Choroid plexus epithelial cell (primary cell): ENCODE results near the gene EXOC3L4.

Source experiments
- DNase-seq: peaks from one replicate; pipeline ENCODE4 v3.0.0-alpha.2; 2010; ENCODE audit warnings: low read depth
- H3K4me3 ChIP-seq: 2 replicates; pipeline ENCODE4 v1.5.1; 2011; ENCODE audit warnings: low read depth, mild to moderate bottlenecking, control low read depth, low read length, moderate library complexity
- TF ChIP-seq, protein P1 (sequence below): conservative IDR thresholded peaks from 2 replicates; pipeline ENCODE4 v1.5.1; 2011; ENCODE audit warnings: low read depth, mild to moderate bottlenecking, control low read depth, inconsistent platforms, low read length, moderate library complexity

The EXOC3L4 gene

DNA sequence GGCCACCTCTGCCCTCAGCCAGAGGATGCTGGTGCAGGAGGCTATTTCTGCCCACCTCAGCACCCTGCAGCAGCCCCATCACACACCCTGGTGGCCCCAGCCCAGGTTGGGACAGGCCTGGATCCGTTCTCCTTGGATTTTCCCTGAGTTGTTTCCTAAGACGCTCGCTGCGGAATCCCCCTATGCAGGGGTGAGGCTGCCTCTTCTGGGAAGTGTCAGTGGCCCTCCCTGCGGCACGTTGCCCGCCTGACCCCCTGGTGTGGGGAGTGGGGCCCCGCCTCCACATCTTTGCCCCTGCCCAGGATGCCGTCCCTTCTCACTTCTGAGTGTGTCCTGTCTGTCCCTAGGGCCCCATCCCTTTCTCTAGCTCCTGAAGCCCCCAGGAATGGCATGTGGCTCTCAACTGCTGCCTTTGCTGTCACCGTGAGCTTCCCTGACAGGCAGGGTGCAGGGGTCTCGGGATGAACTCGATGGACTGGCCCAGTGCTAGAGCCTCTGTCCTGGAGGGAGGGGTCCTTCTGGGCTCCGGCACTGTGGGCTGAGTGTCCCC lies 594 bp upstream of the EXOC3L4 start:
- DNase-seq: no peak
- no peak overlapping the region for H3K4me3 ChIP-seq
- TF ChIP-seq, protein P1, sequence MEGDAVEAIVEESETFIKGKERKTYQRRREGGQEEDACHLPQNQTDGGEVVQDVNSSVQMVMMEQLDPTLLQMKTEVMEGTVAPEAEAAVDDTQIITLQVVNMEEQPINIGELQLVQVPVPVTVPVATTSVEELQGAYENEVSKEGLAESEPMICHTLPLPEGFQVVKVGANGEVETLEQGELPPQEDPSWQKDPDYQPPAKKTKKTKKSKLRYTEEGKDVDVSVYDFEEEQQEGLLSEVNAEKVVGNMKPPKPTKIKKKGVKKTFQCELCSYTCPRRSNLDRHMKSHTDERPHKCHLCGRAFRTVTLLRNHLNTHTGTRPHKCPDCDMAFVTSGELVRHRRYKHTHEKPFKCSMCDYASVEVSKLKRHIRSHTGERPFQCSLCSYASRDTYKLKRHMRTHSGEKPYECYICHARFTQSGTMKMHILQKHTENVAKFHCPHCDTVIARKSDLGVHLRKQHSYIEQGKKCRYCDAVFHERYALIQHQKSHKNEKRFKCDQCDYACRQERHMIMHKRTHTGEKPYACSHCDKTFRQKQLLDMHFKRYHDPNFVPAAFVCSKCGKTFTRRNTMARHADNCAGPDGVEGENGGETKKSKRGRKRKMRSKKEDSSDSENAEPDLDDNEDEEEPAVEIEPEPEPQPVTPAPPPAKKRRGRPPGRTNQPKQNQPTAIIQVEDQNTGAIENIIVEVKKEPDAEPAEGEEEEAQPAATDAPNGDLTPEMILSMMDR: no peak

DNA sequence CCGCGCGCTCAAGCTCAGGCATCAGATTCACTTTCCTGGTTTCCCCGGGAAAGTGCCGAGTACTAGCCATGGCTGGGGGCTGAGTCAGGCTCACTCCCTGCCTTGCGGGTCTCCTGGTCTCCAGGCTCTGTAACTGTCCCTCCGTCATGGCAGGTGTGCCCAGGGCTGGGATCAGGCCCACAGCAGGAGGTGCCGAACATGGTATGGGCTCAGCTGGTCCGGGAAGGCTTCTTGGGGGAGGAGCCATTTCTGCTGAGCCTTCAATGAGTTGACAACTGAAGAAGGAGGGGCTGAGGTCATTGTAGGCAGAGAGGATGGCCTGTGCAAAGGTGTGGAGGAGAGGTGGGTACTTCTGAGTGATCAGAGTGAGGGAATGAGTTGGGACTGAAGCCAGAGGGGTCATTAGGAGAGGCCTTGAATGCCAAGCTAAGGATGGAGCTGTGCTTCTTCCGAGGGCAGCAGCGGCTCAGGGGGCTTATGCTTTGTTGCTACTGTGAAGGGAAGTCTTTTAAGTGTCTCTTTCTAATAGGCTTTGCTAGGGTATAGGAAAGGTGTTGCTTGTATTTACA lies 769 bp downstream of the EXOC3L4 start:
- TF ChIP-seq, protein P1: no peak
- no peak for DNase-seq
- H3K4me3 ChIP-seq: no peak overlapping the region

DNA sequence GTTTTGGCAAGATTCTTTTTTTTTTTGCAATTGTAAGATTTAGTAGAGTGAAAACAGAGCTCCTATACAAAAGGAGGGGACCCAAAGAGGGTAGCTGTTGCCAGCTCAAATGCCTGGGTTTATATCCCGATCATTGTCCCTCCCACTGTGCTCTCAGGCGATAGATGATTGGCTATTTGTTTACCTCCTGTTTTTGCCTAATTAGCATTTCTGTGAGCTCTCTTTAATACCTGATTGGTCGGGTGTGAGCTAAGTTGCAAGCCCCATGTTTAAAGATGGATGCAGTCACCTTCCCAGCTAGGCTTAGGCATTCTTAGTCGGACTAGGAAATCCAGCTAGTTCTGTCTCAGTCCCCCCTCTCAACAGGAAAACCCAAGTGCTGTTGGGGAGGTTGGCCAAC lies 1.9 kb downstream of the EXOC3L4 start:
- TF ChIP-seq, protein P1: no peak
- no peak for DNase-seq
- no peak overlapping the region for H3K4me3 ChIP-seq

DNA sequence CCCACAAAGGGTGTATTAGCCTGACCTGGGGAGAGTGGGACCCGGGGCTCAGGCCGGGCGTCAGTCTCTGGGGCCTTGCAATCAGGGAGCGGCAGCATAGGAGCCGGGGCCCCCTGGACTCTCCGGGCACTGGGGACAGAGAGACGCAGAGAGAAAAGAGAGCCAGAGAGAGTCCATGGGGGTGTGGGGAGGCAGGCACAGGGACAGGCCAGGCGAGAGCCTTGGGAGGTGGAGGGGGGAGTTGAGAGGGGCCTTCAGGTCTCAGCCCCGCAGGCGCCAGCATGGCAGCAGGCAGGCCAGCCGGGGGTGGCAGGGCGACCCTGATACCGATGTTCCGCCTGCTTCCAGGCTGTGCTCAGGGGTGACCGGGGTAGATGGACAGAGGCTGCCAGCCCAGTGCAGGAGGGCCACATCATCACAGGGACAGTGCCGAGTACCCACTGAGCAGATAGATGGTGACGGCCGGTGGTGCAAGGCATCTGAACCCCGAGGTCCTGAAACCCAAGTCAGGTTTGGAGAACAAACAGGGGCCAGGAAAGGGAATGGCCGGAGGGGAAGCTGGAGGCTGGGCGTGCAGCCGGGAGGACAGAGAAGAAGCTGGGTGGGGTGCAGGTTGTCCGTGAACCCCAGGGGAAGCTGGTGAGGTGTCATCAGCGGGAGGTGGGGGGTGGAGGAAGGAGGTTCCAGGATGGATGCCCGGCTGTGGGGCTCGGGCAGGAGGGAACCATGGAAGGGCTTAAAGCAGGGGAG lies 2.9 kb downstream of the EXOC3L4 start:
- TF ChIP-seq, protein P1: no peak
- H3K4me3 ChIP-seq: no peak overlapping the region
- no peak for DNase-seq

DNA sequence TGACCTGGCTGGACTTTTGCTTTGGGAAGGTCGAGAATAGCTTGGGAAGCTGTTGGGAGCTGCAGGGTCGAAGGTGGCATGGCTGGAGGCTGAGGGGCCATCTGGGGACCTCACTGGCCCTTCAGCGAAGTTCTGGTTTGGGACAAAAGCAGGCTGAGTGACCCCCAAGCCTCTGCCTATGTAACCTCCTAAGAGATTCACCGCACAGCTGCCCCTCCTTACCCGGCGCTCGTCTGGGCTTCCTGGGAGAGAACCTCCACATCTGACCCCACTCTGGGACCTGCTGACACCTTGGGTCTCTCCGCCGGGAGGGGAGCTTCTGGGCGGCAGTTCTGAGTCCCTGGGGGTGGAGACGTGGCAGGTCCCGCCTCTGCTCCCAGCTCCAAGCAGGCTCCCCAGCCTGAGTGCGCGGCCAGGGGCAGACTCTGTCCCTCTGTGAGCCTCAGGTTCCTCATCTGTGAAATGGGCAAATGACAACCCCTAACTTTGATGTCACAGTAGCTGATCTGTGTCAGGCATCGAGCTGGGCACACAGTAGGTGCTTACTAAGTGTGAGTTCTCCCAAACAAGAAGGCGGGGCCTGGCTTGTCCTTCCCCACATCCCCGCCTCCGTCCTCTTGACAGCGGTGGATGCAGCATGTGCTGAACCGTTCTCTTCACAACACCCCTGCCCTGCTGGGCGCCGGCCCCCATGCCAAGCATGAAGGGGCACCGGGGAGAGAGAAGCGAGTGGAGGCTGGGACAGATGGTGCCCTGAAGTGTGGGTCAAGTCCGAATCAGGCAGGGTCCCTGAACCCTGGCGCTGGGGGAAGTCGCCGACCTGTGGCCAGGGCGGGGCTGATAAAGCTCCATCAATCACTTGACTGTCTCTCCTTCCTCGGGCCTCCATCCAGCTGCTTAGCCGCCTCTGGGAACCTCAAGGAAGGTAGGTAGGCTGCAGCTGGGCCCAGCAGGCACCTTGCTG lies 3.8 kb downstream of the EXOC3L4 start:
- TF ChIP-seq, protein P1: no peak
- no peak for DNase-seq
- H3K4me3 ChIP-seq: no peak overlapping the region

DNA sequence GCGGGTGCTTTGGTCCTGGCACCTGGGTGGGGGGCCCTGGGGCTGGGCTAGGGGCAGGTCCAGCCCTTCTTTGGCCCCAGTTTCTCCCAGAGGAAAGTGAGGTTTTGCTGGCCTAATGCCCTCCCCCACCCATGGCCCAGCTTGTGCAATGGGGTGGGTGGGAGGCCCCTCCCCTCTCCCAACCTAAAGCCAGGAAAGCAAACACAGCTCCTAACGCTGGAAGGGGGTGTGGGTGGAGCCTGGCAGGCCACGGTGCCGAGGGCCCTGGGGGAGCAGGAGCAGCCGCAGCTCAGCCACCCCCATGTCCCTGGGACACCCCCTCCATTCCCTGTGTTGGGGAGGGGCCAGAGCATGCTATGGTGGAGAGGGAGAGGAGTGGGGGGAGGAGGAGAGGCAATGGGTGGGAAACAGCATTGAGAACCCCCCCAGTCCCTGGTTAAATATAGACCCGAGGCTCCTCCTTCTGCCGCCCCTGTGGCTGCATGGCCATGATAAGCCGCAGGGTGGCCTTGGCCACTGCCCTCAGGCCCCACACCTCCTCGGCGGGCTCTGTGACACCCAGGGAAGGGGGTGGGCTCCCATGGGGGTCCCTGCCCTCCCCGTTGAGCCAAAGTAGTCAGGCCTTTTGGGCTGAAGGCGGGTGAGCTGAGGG lies 4.7 kb downstream of the EXOC3L4 start:
- DNase-seq: no peak
- TF ChIP-seq, protein P1: no peak
- no peak overlapping the region for H3K4me3 ChIP-seq
